SK-N-DZ (cell line): ENCODE results near the gene NTM.

ENCODE experiments used
- DNase-seq: peaks from one replicate; pipeline ENCODE4 v3.0.0-alpha.2; 2015; ENCODE audit warnings: low spot score

The NTM gene

GRCh38 chr11:132137981-132138313, 767.5 kb downstream of the NTM start:
- DNase-seq, result no peak

GRCh38 chr11:132139181-132139580, 768.8 kb downstream of the NTM start:
- DNase-seq, result no peak

- no peak for DNase-seq
Observed at GRCh38 chr11:132140056-132140455, 769.6 kb downstream of the NTM start.

GRCh38 chr11:132142121-132142520, 771.7 kb downstream of the NTM start:
- no peak for DNase-seq

GRCh38 chr11:132142554-132142953, 772.1 kb downstream of the NTM start:
- DNase-seq, result no peak

GRCh38 chr11:132147464-132147863, 777.0 kb downstream of the NTM start:
- no peak for DNase-seq

GRCh38 chr11:132154781-132155180, 784.4 kb downstream of the NTM start:
- no peak for DNase-seq

GRCh38 chr11:132158091-132158490, 787.7 kb downstream of the NTM start:
- no peak for DNase-seq

- DNase-seq, result no peak
Observed at GRCh38 chr11:132158696-132159095, 788.3 kb downstream of the NTM start.

- no peak for DNase-seq
Observed at GRCh38 chr11:132161403-132162078, 791.1 kb downstream of the NTM start.

- no peak for DNase-seq
Observed at GRCh38 chr11:132168344-132168981, 798.0 kb downstream of the NTM start.

- DNase-seq, result no peak
Observed at GRCh38 chr11:132171031-132171430, 800.6 kb downstream of the NTM start.

GRCh38 chr11:132174362-132175255, 804.2 kb downstream of the NTM start:
- no peak for DNase-seq

- no peak for DNase-seq
Observed at GRCh38 chr11:132177106-132177505, 806.7 kb downstream of the NTM start.

GRCh38 chr11:132184079-132184478, 813.7 kb downstream of the NTM start:
- no peak for DNase-seq

- DNase-seq, result no peak
Observed at GRCh38 chr11:132185726-132186592, 815.5 kb downstream of the NTM start.

- no peak for DNase-seq
Observed at GRCh38 chr11:132186699-132187098, 816.3 kb downstream of the NTM start.

- no peak for DNase-seq
Observed at GRCh38 chr11:132187386-132187785, 817.0 kb downstream of the NTM start.

- DNase-seq, result no peak
Observed at GRCh38 chr11:132187814-132188213, 817.4 kb downstream of the NTM start.

GRCh38 chr11:132196928-132197327, 826.5 kb downstream of the NTM start:
- DNase-seq, result no peak

GRCh38 chr11:132200353-132200936, 830.0 kb downstream of the NTM start:
- no peak for DNase-seq
